NCI-H2196 (cell line): ENCODE data around the gene DMRTB1.

Experiments
- DNase-seq: peaks from one replicate; lab custom pipeline; 2025; ENCODE audit not compliant: unreplicated experiment; lab: John Stamatoyannopoulos, UW

The DMRTB1 gene

GRCh38 chr1:53462769-53463501 is 3.7 kb downstream of the DMRTB1 start:
- no peak for DNase-seq

- no peak for DNase-seq
These were observed 5.0 kb downstream of the DMRTB1 start for GRCh38 chr1:53463961-53464899.

GRCh38 chr1:53465023-53465957 is 6.1 kb downstream of the DMRTB1 start:
- no peak for DNase-seq

- DNase-seq = no peak
These were observed 8.2 kb downstream of the DMRTB1 start for GRCh38 chr1:53467391-53467790.

- no peak for DNase-seq
These were observed 9.2 kb downstream of the DMRTB1 start for GRCh38 chr1:53468374-53468773.

GRCh38 chr1:53469373-53469772 is 10.2 kb downstream of the DMRTB1 start:
- DNase-seq = no peak

- peak; percentile 53 for DNase-seq
These were observed 11.0 kb downstream of the DMRTB1 start for GRCh38 chr1:53470155-53470554.

GRCh38 chr1:53470584-53470983 is 11.4 kb downstream of the DMRTB1 start:
- no peak for DNase-seq

- DNase-seq = no peak
These were observed 11.8 kb downstream of the DMRTB1 start for GRCh38 chr1:53471000-53471399.

- DNase-seq = no peak
These were observed 14.3 kb downstream of the DMRTB1 start for GRCh38 chr1:53473463-53473862.

- DNase-seq = no peak
These were observed 16.5 kb downstream of the DMRTB1 start for GRCh38 chr1:53475664-53476063.

GRCh38 chr1:53476579-53476978 is 17.4 kb downstream of the DMRTB1 start:
- no peak for DNase-seq

- DNase-seq = no peak
These were observed 18.7 kb downstream of the DMRTB1 start for GRCh38 chr1:53477651-53478501.

- DNase-seq = no peak
These were observed 19.3 kb downstream of the DMRTB1 start for GRCh38 chr1:53478502-53478818.

- DNase-seq = no peak
These were observed 21.5 kb downstream of the DMRTB1 start for GRCh38 chr1:53480678-53481077.

- no peak for DNase-seq
These were observed 22.3 kb downstream of the DMRTB1 start for GRCh38 chr1:53481456-53481855.

GRCh38 chr1:53482441-53483153 is 23.4 kb downstream of the DMRTB1 start:
- no peak for DNase-seq

- DNase-seq = no peak
These were observed 24.0 kb downstream of the DMRTB1 start for GRCh38 chr1:53483170-53483569.

GRCh38 chr1:53483656-53484055 is 24.5 kb downstream of the DMRTB1 start:
- no peak for DNase-seq
